Smooth muscle cell of the pulmonary artery (primary cell): ENCODE measurements around the gene SCN9A. TPM values are rescaled to one million over a fixed set of nuclear protein-coding genes. Genes with fewer than 3 reads are reported as not detected.

Experiments
- total RNA-seq: library from RNA; depleted of rRNA; stranded (reverse); fragments of >200 nt; gene quantifications from 2 replicates; pipeline ENCODE4 v1.2.3, GENCODE V29; 2014

Gene SCN9A
- 13.7 and 23.8 TPM in 2 replicates for total RNA-seq

GRCh38 chr2:166375736-166376487, at the start of gene SCN9A:
Gene SCN9A (minus strand): TSS chr2:166375944. CDS start chr2:166311756, 64,188 bp downstream.

Other genes with a start within 250 kb of the SCN9A start
- gene SCN1A, start 247.9 kb downstream of the SCN9A start, total RNA-seq = 0.10 and 0.13 TPM in 2 replicates
- under 0.01 TPM in 1 of 2 replicates, not detected in the other for gene SCN7A, start 118.3 kb upstream of the SCN9A start, total RNA-seq